HepG2 (cell line): ENCODE measurements around the gene GPR68. TPM values are rescaled to one million over a fixed set of nuclear protein-coding genes. Genes with fewer than 3 reads are reported as not detected.
"Not testable (repeated sequence)": the region's sequence is repeated elsewhere in the genome, so short reads cannot be mapped to it uniquely, and the experiment has no call there.

Experiments used
- ATAC-seq: fragments of 200-7000 bp; cut with Tn5 transposase; 3 replicates; pipeline ENCODE4 v1.9.1; 2020; ENCODE audit warnings: mild to moderate bottlenecking, moderate library complexity
- BruUV-seq: library from RNA; stranded (reverse); fragments of 400-500 nt; replicated peaks from 2 replicates; lab custom pipeline; 2021; lab: Mats Ljungman, UMichigan
- CTCF ChIA-PET: fragments of 300-600 bp; formaldehyde crosslinking; extraction: SDS; loops from one replicate; lab custom pipeline; 2021; ENCODE audit warnings: low total read pairs, inconsistent platforms, low intra/inter-chr PET ratio; lab: Yijun Ruan, JAX
- POLR2A ChIA-PET: fragments of 350-600 bp; sonication (Branson Sonifier 250); formaldehyde crosslinking; loops from one replicate; lab custom pipeline; 2020; ENCODE audit warnings: antibody characterized with exemption, inconsistent platforms; lab: Yijun Ruan, JAX
- DNase-seq: peaks from one replicate; pipeline ENCODE4 v3.0.0-alpha.2; 2015; ENCODE audit warnings: low spot score
- FAIRE-seq: peaks from 3 replicates; lab custom pipeline; 2011; peaks lifted over from hg19 to GRCh38; lab: Jason Lieb, UNC
- H2AFZ ChIP-seq: one replicate; pipeline ENCODE4 v1.6.1; 2011; ENCODE audit warnings: low read length, inconsistent platforms
- H3K27ac ChIP-seq: fragments of 300-600 bp; 3 replicates; pipeline ENCODE4 v1.8.0; 2011; ENCODE audit warnings: mixed run types, mild to moderate bottlenecking, mixed read lengths, low read length, inconsistent platforms; ENCODE audit not compliant: insufficient read depth; ENCODE audit errors: extremely low read length
- H3K27me3 ChIP-seq, 2 experiments: fragments of 200-600 bp in 1 of 2; 2 replicates in 1 of 2; 3 replicates in 1 of 2; pipeline versions ENCODE4 v1.6.0 to v1.8.0; 2011; ENCODE audit warnings: low read length in 2 of 2, mild to moderate bottlenecking in 2 of 2, moderate library complexity in 2 of 2, inconsistent platforms in 1 of 2; ENCODE audit not compliant: insufficient read depth in 2 of 2, control insufficient read depth in 1 of 2
- H3K36me3 ChIP-seq, 2 experiments: fragments of 200-600 bp in 1 of 2; replicated peaks in 1 of 2; 2 replicates in 1 of 2; 3 replicates in 1 of 2; pipeline versions ENCODE4 v1.5.1 to v1.8.0; 2011; ENCODE audit warnings: low read length in 2 of 2, inconsistent platforms in 1 of 2; ENCODE audit not compliant: insufficient read depth in 2 of 2, control insufficient read depth in 1 of 2
- H3K4me1 ChIP-seq: 2 replicates; pipeline ENCODE4 v1.5.1; 2012; ENCODE audit warnings: low read length, inconsistent platforms; ENCODE audit not compliant: insufficient read depth
- H3K4me2 ChIP-seq: 2 replicates; pipeline ENCODE4 v1.6.0; 2011; ENCODE audit warnings: low read depth, low read length, inconsistent platforms
- H3K4me3 ChIP-seq, 3 experiments: fragments of 200-600 bp in 1 of 3; sonication (generic), shearing (Covaris generic) in 1 of 3; replicated peaks in 1 of 3; 2 replicates each; pipeline ENCODE4 v1.5.1; 2011 to 2016; ENCODE audit warnings: low read length in 3 of 3, inconsistent platforms in 2 of 3, low read depth in 2 of 3, mild to moderate bottlenecking in 2 of 3, control low read depth in 1 of 3, mixed read lengths in 1 of 3; ENCODE audit not compliant: insufficient read depth in 1 of 3
- H3K79me2 ChIP-seq: one replicate; pipeline ENCODE4 v1.6.1; 2011; ENCODE audit warnings: low read length, inconsistent platforms; ENCODE audit not compliant: insufficient read depth
- H3K9ac ChIP-seq: 2 replicates; pipeline ENCODE4 v1.6.0; 2011; ENCODE audit warnings: mild to moderate bottlenecking, low read depth, low read length, inconsistent platforms; ENCODE audit not compliant: insufficient read depth
- H3K9me3 ChIP-seq: 2 replicates; pipeline ENCODE4 v1.5.1; 2012; ENCODE audit warnings: mild to moderate bottlenecking, low read length
- H4K20me1 ChIP-seq: 2 replicates; pipeline ENCODE4 v1.6.0; 2011; ENCODE audit warnings: inconsistent platforms, mild to moderate bottlenecking, low read length, moderate library complexity; ENCODE audit not compliant: insufficient read depth
- HNF4G ChIP-seq, 2 experiments: sonication (generic) in 1 of 2; formaldehyde crosslinking in 1 of 2; IDR thresholded peaks; 2 replicates each; pipeline versions ENCODE4 v1.4.0 to v1.6.1; 2011 to 2020; ENCODE audit warnings: borderline replicate concordance in 2 of 2, low read depth in 2 of 2, mild to moderate bottlenecking in 2 of 2, low read length in 1 of 2, missing genetic modification reagents in 1 of 2, moderate library complexity in 1 of 2
- HNRNPUL1 ChIP-seq: fragments of 200-400 bp; formaldehyde crosslinking; IDR thresholded peaks from 2 replicates; pipeline ENCODE4 v1.6.1; 2017; ENCODE audit warnings: low read depth, mild to moderate bottlenecking, low read length, moderate library complexity
- NFRKB ChIP-seq: fragments of 450-650 bp; IDR thresholded peaks from 2 replicates; pipeline ENCODE4 v1.6.1; 2017
- NRL ChIP-seq: sonication (generic); formaldehyde crosslinking; IDR thresholded peaks from 2 replicates; pipeline ENCODE4 v1.5.0; 2020; ENCODE audit warnings: missing genetic modification reagents, mild to moderate bottlenecking, moderate library complexity, borderline replicate concordance
- PPARG ChIP-seq: conservative IDR thresholded peaks from 2 replicates; pipeline ENCODE4 v1.6.1; 2016; ENCODE audit warnings: missing biosample characterization, missing genetic modification reagents
- ZNF138 ChIP-seq: sonication (generic); formaldehyde crosslinking; IDR thresholded peaks from 2 replicates; pipeline ENCODE4 v1.5.0; 2020; ENCODE audit warnings: mild to moderate bottlenecking, low read depth, missing genetic modification reagents
- ZNF343 ChIP-seq: sonication (generic); formaldehyde crosslinking; IDR thresholded peaks from 2 replicates; pipeline ENCODE4 v1.4.0; 2020; ENCODE audit warnings: mild to moderate bottlenecking, missing genetic modification reagents
- ZNF383 ChIP-seq: sonication (generic); formaldehyde crosslinking; IDR thresholded peaks from 2 replicates; pipeline ENCODE4 v1.4.0; 2020; ENCODE audit warnings: missing genetic modification reagents, mild to moderate bottlenecking, borderline replicate concordance
- ZNF547 ChIP-seq: sonication (generic); formaldehyde crosslinking; IDR thresholded peaks from 2 replicates; pipeline ENCODE4 v1.5.1; 2020; ENCODE audit warnings: mild to moderate bottlenecking, missing genetic modification reagents
- ZNF564 ChIP-seq: sonication (generic); formaldehyde crosslinking; IDR thresholded peaks from 2 replicates; pipeline ENCODE4 v1.8.1; 2023; ENCODE audit warnings: mild to moderate bottlenecking, missing genetic modification reagents
- WGBS: methylation state at CpG from one replicate; pipeline ENCODE4 v1.1.6; 2017; ENCODE audit warnings: low lambda C conversion rate; 5-methylcytosine and 5-hydroxymethylcytosine counted together
- in situ Hi-C: cut with HindIII; loops from 2 replicates; pipeline ENCODE4 v1.10.0; 2017; ENCODE audit warnings: low pct_unique_long_range_greater_than_20kb; ENCODE audit not compliant: extremely low pct_ligation_motif_present
- intact Hi-C: fragments of 100-400 bp; cut with micrococcal nuclease; formaldehyde crosslinking; loops from one replicate; pipeline ENCODE4 v1.10.0; 2022; ENCODE audit not compliant: unreplicated experiment
- polyA plus RNA-seq, 8 experiments: library from polyadenylated mRNA; depleted of rRNA in 3 of 8; stranded (reverse) in 7 of 8; unstranded in 1 of 8; fragments of >200 nt; fragmentation: Illumina TruSeq in 4 of 8; extraction: Trizol in 4 of 8; gene quantifications; 2 replicates each; pipeline versions ENCODE4 v1.2.1 to v1.2.3, GENCODE V29; 2011 to 2016; ENCODE audit warnings: low read depth in 4 of 8, missing spikeins in 1 of 8, mixed read lengths in 1 of 8; ENCODE audit not compliant: insufficient read depth in 1 of 8
- total RNA-seq, 5 experiments: library from RNA; depleted of rRNA; stranded (reverse); fragments of >200 nt; fragmentation: Illumina TruSeq; extraction: Trizol; gene quantifications; 2 replicates each; pipeline ENCODE4 v1.2.3, GENCODE V29; 2016; ENCODE audit warnings: low read depth in 1 of 5
- TF ChIP-seq, protein P1 (sequence below): sonication (generic); formaldehyde crosslinking; IDR thresholded peaks from 2 replicates; pipeline ENCODE4 v1.5.1; 2020; ENCODE audit warnings: mild to moderate bottlenecking, missing genetic modification reagents, moderate library complexity
- TF ChIP-seq, protein P2 (sequence below): sonication (generic); formaldehyde crosslinking; IDR thresholded peaks from 2 replicates; pipeline ENCODE4 v1.9.0; 2021; ENCODE audit warnings: missing genetic modification reagents, borderline replicate concordance

GPR68 gene
- total and polyA plus RNA-seq, 2 of the 13 experiments (the other 11 are each of a cell fraction or from before 2014, with no cell fraction given), result not detected

DNA sequence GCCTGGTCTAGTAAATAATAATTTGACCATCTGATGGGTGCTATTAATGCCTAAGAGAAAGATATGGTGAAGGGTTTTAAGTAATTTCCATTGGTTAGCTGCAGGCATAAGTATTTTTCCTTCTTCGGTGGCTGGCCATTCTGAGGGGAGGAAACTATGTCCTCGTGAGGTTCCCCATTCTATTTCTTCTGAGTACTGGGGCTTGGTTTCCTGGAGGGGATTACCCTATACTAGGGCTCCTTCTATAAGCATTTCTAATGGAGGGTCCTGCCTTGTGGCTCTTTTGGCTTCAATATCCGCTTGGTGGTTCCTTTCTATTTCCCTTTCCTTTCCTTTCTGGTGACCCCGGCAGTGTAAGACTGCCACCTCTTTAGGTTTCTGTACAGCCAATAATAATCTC lies 18.1 kb downstream of the GPR68 start:
- FAIRE-seq, DNase-seq, H3K4me3 ChIP-seq, BruUV-seq, H3K36me3 ChIP-seq, ATAC-seq, in situ Hi-C loops, POLR2A ChIA-PET, H3K27me3 ChIP-seq, intact Hi-C loops, H3K4me2 ChIP-seq, H3K9ac ChIP-seq, H2AFZ ChIP-seq, H3K4me1 ChIP-seq, H3K79me2 ChIP-seq, H3K27ac ChIP-seq, H4K20me1 ChIP-seq, CTCF ChIA-PET, H3K9me3 ChIP-seq: not testable (repeated sequence)
- 99% methylated on average over 4 of the region's 4 CpGs for WGBS

DNA sequence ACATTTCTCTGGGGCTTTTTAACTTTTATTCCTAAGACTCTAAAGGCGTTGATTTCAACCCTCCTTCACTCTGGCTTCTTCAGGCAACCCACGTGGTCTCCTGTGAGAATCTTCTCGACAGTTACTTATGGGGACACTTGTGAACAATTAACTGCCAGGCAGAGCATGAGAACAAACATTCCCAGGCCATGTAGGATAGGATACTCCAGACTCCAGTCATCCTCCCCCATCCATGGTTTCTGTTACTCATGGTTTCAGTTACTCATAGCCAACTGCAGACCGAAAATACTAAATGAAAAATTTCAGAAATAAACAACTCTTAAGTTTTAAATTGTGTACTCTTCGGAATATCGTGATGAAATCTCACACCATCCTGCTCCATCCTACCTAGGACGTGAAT lies 19.5 kb downstream of the GPR68 start:
- Histone ChIP-seq H3K9ac (no peak overlapping the region), H3K4me3 (no peak overlapping the region), H3K4me1 (no peaks in the 10 kb centered on the region), H4K20me1 (no peaks in the 10 kb centered on the region), H3K79me2 (no peaks in the 10 kb centered on the region), H3K9me3 (no peaks in the 10 kb centered on the region), H2AFZ (no peak overlapping the region), H3K36me3 (no peaks in the 10 kb centered on the region), H3K27me3 (no peaks in the 10 kb centered on the region), H3K27ac (no peak overlapping the region), H3K4me2 (no peak overlapping the region)
- DNase-seq (no peak), ATAC-seq (no peak), FAIRE-seq (no peak)
- no TSS peak for BruUV-seq
- POLR2A ChIA-PET, result no interaction called here
- in situ Hi-C loops, result no loop called here
- CTCF ChIA-PET, result no interaction called here
- WGBS, result 95% methylated on average over 7 of the region's 7 CpGs
- intact Hi-C loops, result no loop called here
- TF ChIP-seq HNF4G (IDR thresholded peaks at IDR 0.05; ENCODE audit: borderline replicate concordance, low read depth, low read length), result no peak
- TF ChIP-seq HNF4G (CRISPR knock-in tag; IDR thresholded peaks at IDR 0.05; ENCODE audit: borderline replicate concordance, low read depth), result no peak
- TF ChIP-seq, protein P1, sequence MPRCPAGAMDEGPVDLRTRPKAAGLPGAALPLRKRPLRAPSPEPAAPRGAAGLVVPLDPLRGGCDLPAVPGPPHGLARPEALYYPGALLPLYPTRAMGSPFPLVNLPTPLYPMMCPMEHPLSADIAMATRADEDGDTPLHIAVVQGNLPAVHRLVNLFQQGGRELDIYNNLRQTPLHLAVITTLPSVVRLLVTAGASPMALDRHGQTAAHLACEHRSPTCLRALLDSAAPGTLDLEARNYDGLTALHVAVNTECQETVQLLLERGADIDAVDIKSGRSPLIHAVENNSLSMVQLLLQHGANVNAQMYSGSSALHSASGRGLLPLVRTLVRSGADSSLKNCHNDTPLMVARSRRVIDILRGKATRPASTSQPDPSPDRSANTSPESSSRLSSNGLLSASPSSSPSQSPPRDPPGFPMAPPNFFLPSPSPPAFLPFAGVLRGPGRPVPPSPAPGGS, result no peak
- TF ChIP-seq ZNF138, result no peak
- TF ChIP-seq PPARG, result no peak
- no peak for TF ChIP-seq ZNF547 (CRISPR knock-in tag)
- TF ChIP-seq HNRNPUL1, result no peak
- no peak for TF ChIP-seq NFRKB
- no peak for TF ChIP-seq NRL (CRISPR knock-in tag)
- TF ChIP-seq ZNF383, result no peak
- TF ChIP-seq ZNF343 (CRISPR knock-in tag), result no peak
- TF ChIP-seq, protein P2, sequence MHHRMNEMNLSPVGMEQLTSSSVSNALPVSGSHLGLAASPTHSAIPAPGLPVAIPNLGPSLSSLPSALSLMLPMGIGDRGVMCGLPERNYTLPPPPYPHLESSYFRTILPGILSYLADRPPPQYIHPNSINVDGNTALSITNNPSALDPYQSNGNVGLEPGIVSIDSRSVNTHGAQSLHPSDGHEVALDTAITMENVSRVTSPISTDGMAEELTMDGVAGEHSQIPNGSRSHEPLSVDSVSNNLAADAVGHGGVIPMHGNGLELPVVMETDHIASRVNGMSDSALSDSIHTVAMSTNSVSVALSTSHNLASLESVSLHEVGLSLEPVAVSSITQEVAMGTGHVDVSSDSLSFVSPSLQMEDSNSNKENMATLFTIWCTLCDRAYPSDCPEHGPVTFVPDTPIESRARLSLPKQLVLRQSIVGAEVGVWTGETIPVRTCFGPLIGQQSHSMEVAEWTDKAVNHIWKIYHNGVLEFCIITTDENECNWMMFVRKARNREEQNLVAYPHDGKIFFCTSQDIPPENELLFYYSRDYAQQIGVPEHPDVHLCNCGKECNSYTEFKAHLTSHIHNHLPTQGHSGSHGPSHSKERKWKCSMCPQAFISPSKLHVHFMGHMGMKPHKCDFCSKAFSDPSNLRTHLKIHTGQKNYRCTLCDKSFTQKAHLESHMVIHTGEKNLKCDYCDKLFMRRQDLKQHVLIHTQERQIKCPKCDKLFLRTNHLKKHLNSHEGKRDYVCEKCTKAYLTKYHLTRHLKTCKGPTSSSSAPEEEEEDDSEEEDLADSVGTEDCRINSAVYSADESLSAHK (CRISPR knock-in tag), result no peak
- TF ChIP-seq ZNF564 (CRISPR knock-in tag), result no peak
